ENCODE results near the gene INTU.

INTU gene

GRCh38 chr4:127629371-127629770, 3.4 kb upstream of the INTU start:
- H2AFZ ChIP-seq (ENCODE audit: low read length): no peak overlapping the region

GRCh38 chr4:127630152-127630551, 2.6 kb upstream of the INTU start:
- no peaks in the 10 kb centered on the region for H3K36me3 ChIP-seq (ENCODE audit: insufficient read depth, low read length)
- H3K27me3 ChIP-seq (ENCODE audit: insufficient read depth, low read length, poor library complexity, severe bottlenecking): no peaks in the 10 kb centered on the region
- no peak overlapping the region for H3K4me3 ChIP-seq (ENCODE audit: low read length, poor library complexity, severe bottlenecking)
- H3K9ac ChIP-seq (ENCODE audit: low read depth, low read length, poor library complexity, severe bottlenecking): no peak overlapping the region
- H3K4me1 ChIP-seq (ENCODE audit: insufficient read depth, low read length, poor library complexity, severe bottlenecking): no peaks in the 10 kb centered on the region
- no peak overlapping the region for H3K4me2 ChIP-seq (ENCODE audit: low read depth, low read length, poor library complexity, severe bottlenecking)
- no peaks in the 10 kb centered on the region for H3K9me3 ChIP-seq (ENCODE audit: insufficient read depth, low read depth, low read length)
- TF ChIP-seq CTCF (conservative IDR thresholded peaks at IDR 0.05; ENCODE audit: low read length) (no peak), EZH2phosphoT487 (IDR thresholded peaks at IDR 0.05; ENCODE audit: borderline replicate concordance) (no peak)
- H3K9me2 ChIP-seq (replicated peaks; ENCODE audit: low read depth, low read length): no peaks in the 10 kb centered on the region
- no peaks in the 10 kb centered on the region for H3F3A ChIP-seq (ENCODE audit: low read depth)
- H2AFZ ChIP-seq (ENCODE audit: low read length): no peak overlapping the region
- no peaks in the 10 kb centered on the region for H3K79me2 ChIP-seq (ENCODE audit: insufficient read depth, low read length)
- H4K20me1 ChIP-seq (ENCODE audit: insufficient read depth, low read length, poor library complexity, severe bottlenecking): no peaks in the 10 kb centered on the region

More at GRCh38 chr4:127629371-127629770, 3.4 kb upstream of the INTU start:
- no peaks in the 10 kb centered on the region for H3K4me1 ChIP-seq (ENCODE audit: insufficient read depth, low read length, poor library complexity, severe bottlenecking)
- H3K9me2 ChIP-seq (replicated peaks; ENCODE audit: low read depth, low read length): no peaks in the 10 kb centered on the region
- no peaks in the 10 kb centered on the region for H3K27me3 ChIP-seq (ENCODE audit: insufficient read depth, low read length, poor library complexity, severe bottlenecking)
- no peaks in the 10 kb centered on the region for H3K9me3 ChIP-seq (ENCODE audit: insufficient read depth, low read depth, low read length)
- H3K4me3 ChIP-seq (ENCODE audit: low read length, poor library complexity, severe bottlenecking): no peak overlapping the region
- H3K36me3 ChIP-seq (ENCODE audit: insufficient read depth, low read length): no peaks in the 10 kb centered on the region
- no peaks in the 10 kb centered on the region for H3F3A ChIP-seq (ENCODE audit: low read depth)
- no peak overlapping the region for H3K9ac ChIP-seq (ENCODE audit: low read depth, low read length, poor library complexity, severe bottlenecking)
- H3K4me2 ChIP-seq (ENCODE audit: low read depth, low read length, poor library complexity, severe bottlenecking): no peak overlapping the region
- TF ChIP-seq EZH2phosphoT487 (IDR thresholded peaks at IDR 0.05; ENCODE audit: borderline replicate concordance): no peak
- no peak for TF ChIP-seq CTCF (conservative IDR thresholded peaks at IDR 0.05; ENCODE audit: low read length)
- no peaks in the 10 kb centered on the region for H3K79me2 ChIP-seq (ENCODE audit: insufficient read depth, low read length)
- H4K20me1 ChIP-seq (ENCODE audit: insufficient read depth, low read length, poor library complexity, severe bottlenecking): no peaks in the 10 kb centered on the region

- no peaks in the 10 kb centered on the region for H3F3A ChIP-seq (ENCODE audit: low read depth)
- H3K36me3 ChIP-seq (ENCODE audit: insufficient read depth, low read length): no peaks in the 10 kb centered on the region
- H2AFZ ChIP-seq (ENCODE audit: low read length): no peak overlapping the region
- no peaks in the 10 kb centered on the region for H3K9me3 ChIP-seq (ENCODE audit: insufficient read depth, low read depth, low read length)
- no peaks in the 10 kb centered on the region for H3K9me2 ChIP-seq (replicated peaks; ENCODE audit: low read depth, low read length)
- no peaks in the 10 kb centered on the region for H4K20me1 ChIP-seq (ENCODE audit: insufficient read depth, low read length, poor library complexity, severe bottlenecking)
- H3K79me2 ChIP-seq (ENCODE audit: insufficient read depth, low read length): no peaks in the 10 kb centered on the region
- H3K4me1 ChIP-seq (ENCODE audit: insufficient read depth, low read length, poor library complexity, severe bottlenecking): no peaks in the 10 kb centered on the region
- no peak overlapping the region for H3K4me3 ChIP-seq (ENCODE audit: low read length, poor library complexity, severe bottlenecking)
- TF ChIP-seq CTCF (conservative IDR thresholded peaks at IDR 0.05; ENCODE audit: low read length) (no peak), EZH2phosphoT487 (IDR thresholded peaks at IDR 0.05; ENCODE audit: borderline replicate concordance) (no peak)
- no peak overlapping the region for H3K9ac ChIP-seq (ENCODE audit: low read depth, low read length, poor library complexity, severe bottlenecking)
- H3K4me2 ChIP-seq (ENCODE audit: low read depth, low read length, poor library complexity, severe bottlenecking): no peak overlapping the region
- no peaks in the 10 kb centered on the region for H3K27me3 ChIP-seq (ENCODE audit: insufficient read depth, low read length, poor library complexity, severe bottlenecking)
These were observed 1.3 kb upstream of the INTU start for GRCh38 chr4:127631420-127631819.
